Loucy (cell line): ENCODE results near the gene PDE8A.

ENCODE experiments used
- EZH2phosphoT487 ChIP-seq: fragments of 200-600 bp; IDR thresholded peaks from 2 replicates; pipeline ENCODE4 v1.6.1; 2018; ENCODE audit warnings: antibody characterized with exemption, mild to moderate bottlenecking, moderate library complexity, borderline replicate concordance
- TF ChIP-seq, protein P1 (sequence below): fragments of 200-600 bp; sonication (generic); conservative IDR thresholded peaks from 2 replicates; pipeline ENCODE4 v1.5.1; 2014; ENCODE audit warnings: mild to moderate bottlenecking, antibody characterized with exemption, low read length

GRCh38 chr15:85010386-85011159 is 28.9 kb downstream of the PDE8A start:
- TF ChIP-seq, protein P1, sequence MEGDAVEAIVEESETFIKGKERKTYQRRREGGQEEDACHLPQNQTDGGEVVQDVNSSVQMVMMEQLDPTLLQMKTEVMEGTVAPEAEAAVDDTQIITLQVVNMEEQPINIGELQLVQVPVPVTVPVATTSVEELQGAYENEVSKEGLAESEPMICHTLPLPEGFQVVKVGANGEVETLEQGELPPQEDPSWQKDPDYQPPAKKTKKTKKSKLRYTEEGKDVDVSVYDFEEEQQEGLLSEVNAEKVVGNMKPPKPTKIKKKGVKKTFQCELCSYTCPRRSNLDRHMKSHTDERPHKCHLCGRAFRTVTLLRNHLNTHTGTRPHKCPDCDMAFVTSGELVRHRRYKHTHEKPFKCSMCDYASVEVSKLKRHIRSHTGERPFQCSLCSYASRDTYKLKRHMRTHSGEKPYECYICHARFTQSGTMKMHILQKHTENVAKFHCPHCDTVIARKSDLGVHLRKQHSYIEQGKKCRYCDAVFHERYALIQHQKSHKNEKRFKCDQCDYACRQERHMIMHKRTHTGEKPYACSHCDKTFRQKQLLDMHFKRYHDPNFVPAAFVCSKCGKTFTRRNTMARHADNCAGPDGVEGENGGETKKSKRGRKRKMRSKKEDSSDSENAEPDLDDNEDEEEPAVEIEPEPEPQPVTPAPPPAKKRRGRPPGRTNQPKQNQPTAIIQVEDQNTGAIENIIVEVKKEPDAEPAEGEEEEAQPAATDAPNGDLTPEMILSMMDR, result peak; percentile 55
- no peak for TF ChIP-seq EZH2phosphoT487
